HEK293 (cell line): ENCODE data around the gene CYB5R4.
A peak's percentile ranks its signal among the peaks of the same experiment; 100 is the strongest.
"Not testable (repeated sequence)": the region's sequence is repeated elsewhere in the genome, so short reads cannot be mapped to it uniquely, and the experiment has no call there.

ENCODE experiments used
- CTCF ChIA-PET: fragments of 350-600 bp; formaldehyde crosslinking; extraction: SDS; loops from one replicate; lab custom pipeline; 2021; ENCODE audit warnings: antibody characterized with exemption; lab: Yijun Ruan, JAX
- POLR2A ChIA-PET: fragments of 300-600 bp; formaldehyde crosslinking; extraction: SDS; loops from one replicate; lab custom pipeline; 2020; ENCODE audit warnings: antibody characterized with exemption, inconsistent platforms; lab: Yijun Ruan, JAX
- H3K27ac ChIP-seq: fragments of 200-500 bp; sonication (Bioruptor generic); 2 replicates; pipeline ENCODE4 v1.5.1; 2014; ENCODE audit warnings: low read depth, low read length, control low read depth, inconsistent platforms; ENCODE audit errors: extremely low read depth
- H3K36me3 ChIP-seq, 2 experiments: fragments of 200-500 bp in 1 of 2; sonication (Bioruptor generic) in 1 of 2; 1 replicate in 1 of 2; 2 replicates in 1 of 2; pipeline ENCODE4 v1.5.1; 2014 to 2017; ENCODE audit warnings: inconsistent platforms in 2 of 2, low read length in 2 of 2; ENCODE audit not compliant: control insufficient read depth in 2 of 2, insufficient read depth in 1 of 2
- H3K4me1 ChIP-seq: fragments of 200-500 bp; sonication (Bioruptor generic); 2 replicates; pipeline ENCODE4 v1.5.1; 2014; ENCODE audit warnings: mild to moderate bottlenecking, low read length, inconsistent platforms; ENCODE audit not compliant: control insufficient read depth, insufficient read depth
- H3K4me3 ChIP-seq: 2 replicates; pipeline ENCODE4 v1.5.1; 2011; ENCODE audit warnings: low read depth, mild to moderate bottlenecking, control low read depth, low read length, moderate library complexity
- H3K9me3 ChIP-seq: fragments of 200-500 bp; sonication (Bioruptor generic); 2 replicates; pipeline ENCODE4 v1.5.1; 2014; ENCODE audit warnings: low read depth, low read length, inconsistent platforms; ENCODE audit not compliant: control insufficient read depth, insufficient read depth
- SCRT1 ChIP-seq: fragments of 450-650 bp; formaldehyde crosslinking; IDR thresholded peaks from 2 replicates; pipeline ENCODE4 v1.5.1; 2016; ENCODE audit warnings: missing biosample characterization, missing genetic modification characterization, borderline replicate concordance
- ZNF146 ChIP-seq: fragments of 450-650 bp; formaldehyde crosslinking; IDR thresholded peaks from 2 replicates; pipeline ENCODE4 v1.5.1; 2016; ENCODE audit warnings: missing biosample characterization, missing genetic modification characterization
- ZNF518A ChIP-seq: fragments of 450-650 bp; formaldehyde crosslinking; conservative IDR thresholded peaks from 2 replicates; pipeline ENCODE4 v1.5.1; 2016; ENCODE audit warnings: low read depth, missing biosample characterization, missing genetic modification characterization
- ZNF580 ChIP-seq: fragments of 450-650 bp; formaldehyde crosslinking; IDR thresholded peaks from 2 replicates; pipeline ENCODE4 v1.5.1; 2016; ENCODE audit warnings: missing biosample characterization, missing genetic modification characterization
- ZNF600 ChIP-seq: fragments of 450-650 bp; formaldehyde crosslinking; IDR thresholded peaks from 2 replicates; pipeline ENCODE4 v1.5.1; 2016; ENCODE audit warnings: missing biosample characterization, missing genetic modification characterization
- ZSCAN16 ChIP-seq: fragments of 450-650 bp; formaldehyde crosslinking; IDR thresholded peaks from 2 replicates; pipeline ENCODE4 v1.5.1; 2016; ENCODE audit warnings: missing biosample characterization, missing genetic modification characterization

The CYB5R4 gene

GRCh38 chr6:83907623-83908390 lies 48.3 kb downstream of the CYB5R4 start:
- H3K9me3 ChIP-seq, H3K4me1 ChIP-seq, H3K27ac ChIP-seq, POLR2A ChIA-PET, H3K4me3 ChIP-seq, H3K36me3 ChIP-seq: not testable (repeated sequence)
- TF ChIP-seq ZNF146 (tag by site-specific recombination) = peak; percentile 84
- 0 out of 2 replicates have a peak, but pooled peaks have one; percentile 19 for TF ChIP-seq ZNF580 (tag by site-specific recombination)
- CTCF ChIA-PET = interaction anchor here (0.6 to 0.9 kb wide), 3 partner anchors 226 to 315 kb away, joined by 3 read pairs; no protein-coding TSS in a partner anchor

GRCh38 chr6:83908813-83909212 lies 49.3 kb downstream of the CYB5R4 start:
- CTCF ChIA-PET = no interaction called here
- POLR2A ChIA-PET = no interaction called here
- TF ChIP-seq ZSCAN16 (tag by site-specific recombination) = no peak
- no peak for TF ChIP-seq SCRT1 (tag by site-specific recombination)
- no peaks in the 10 kb centered on the region for H3K36me3 ChIP-seq
- no peaks in the 10 kb centered on the region for H3K9me3 ChIP-seq
- H3K4me1 ChIP-seq = no peaks in the 10 kb centered on the region
- H3K4me3 ChIP-seq = no peak overlapping the region
- H3K27ac ChIP-seq = no peak overlapping the region

GRCh38 chr6:83911278-83911677 lies 51.8 kb downstream of the CYB5R4 start:
- no peak overlapping the region for H3K27ac ChIP-seq
- POLR2A ChIA-PET = no interaction called here

More at GRCh38 chr6:83911278-83911677, 51.8 kb downstream of the CYB5R4 start:
- no peaks in the 10 kb centered on the region for H3K9me3 ChIP-seq
- TF ChIP-seq ZNF518A (tag by site-specific recombination) = no peak
- TF ChIP-seq ZNF600 (tag by site-specific recombination) = peak; percentile 27; the same call in 1 of the 2 replicates
- TF ChIP-seq, all 188 proteins: peak for 1
- Histone ChIP-seq H3K4me1 (no peaks in the 10 kb centered on the region), H3K36me3 (no peaks in the 10 kb centered on the region), H3K4me3 (no peak overlapping the region)
- CTCF ChIA-PET = interaction anchor here (0.8 to 1.6 kb wide), 2 partner anchors 27 to 511 kb away, joined by 5 to 8 read pairs; no protein-coding TSS in a partner anchor
